ENCODE measurements around the gene KCTD13.
"Not testable (repeated sequence)": the region's sequence is repeated elsewhere in the genome, so short reads cannot be mapped to it uniquely, and the experiment has no call there.

Gene KCTD13

GRCh38 chr16:29906520-29907244 lies 19.3 kb downstream of the KCTD13 start:
- no peak for DNase-seq

GRCh38 chr16:29905668-29906067 lies 20.4 kb downstream of the KCTD13 start:
- no peak for DNase-seq

GRCh38 chr16:29904947-29905346 lies 21.1 kb downstream of the KCTD13 start:
- no peak for DNase-seq

- no peak for DNase-seq
These were observed 22.4 kb downstream of the KCTD13 start for GRCh38 chr16:29903590-29903989.

- DNase-seq: no peak
These were observed 24.4 kb downstream of the KCTD13 start for GRCh38 chr16:29901607-29901945.

- DNase-seq: no peak
These were observed 25.0 kb downstream of the KCTD13 start for GRCh38 chr16:29900888-29901606.

GRCh38 chr16:29900102-29900887 lies 25.7 kb downstream of the KCTD13 start, which contains the start of gene ASPHD1:
Gene ASPHD1 (plus strand): TSS chr16:29900488. CDS start chr16:29900972, 484 bp downstream.
- peak; percentile 80 for DNase-seq

GRCh38 chr16:29899516-29900101 lies 26.4 kb downstream of the KCTD13 start, which contains the start of gene SEZ6L2:
Gene SEZ6L2 (minus strand): TSS chr16:29899550. CDS start chr16:29899019, 531 bp downstream.
- peak; percentile 50 for DNase-seq

GRCh38 chr16:29898804-29899515 lies 27.1 kb downstream of the KCTD13 start:
- DNase-seq: no peak

GRCh38 chr16:29898135-29898803 lies 27.8 kb downstream of the KCTD13 start:
- DNase-seq: no peak

GRCh38 chr16:29897333-29897732 lies 28.7 kb downstream of the KCTD13 start:
- no peak for DNase-seq

GRCh38 chr16:29896841-29897240 lies 29.2 kb downstream of the KCTD13 start:
- DNase-seq: no peak

GRCh38 chr16:29894352-29894751 lies 31.7 kb downstream of the KCTD13 start:
- DNase-seq: no peak

- DNase-seq: no peak
These were observed 32.5 kb downstream of the KCTD13 start for GRCh38 chr16:29893553-29893952.

- no peak for DNase-seq
These were observed 33.6 kb downstream of the KCTD13 start for GRCh38 chr16:29892458-29892813.

GRCh38 chr16:29891525-29892457 lies 34.2 kb downstream of the KCTD13 start:
- no peak for DNase-seq

GRCh38 chr16:29889372-29889771 lies 36.7 kb downstream of the KCTD13 start:
- DNase-seq: not testable (repeated sequence)

- DNase-seq: no peak
These were observed 42.0 kb downstream of the KCTD13 start for GRCh38 chr16:29883987-29884386.

GRCh38 chr16:29881050-29881449 lies 45.0 kb downstream of the KCTD13 start:
- DNase-seq: no peak

GRCh38 chr16:29878172-29878571 lies 47.9 kb downstream of the KCTD13 start:
- DNase-seq: no peak

Data from stimulated activated CD4-positive, alpha-beta T cell treated with anti-CD3 and anti-CD28 coated beads, Interleukin-15, amount 100 ng/mL, for 24 hours (primary cell).